Breast epithelium (tissue), 3 donors: Measurements from ENCODE around the gene GRIN3A.

Experiments
- CTCF ChIP-seq, 3 donors: fragments of 450-650 bp; IDR thresholded peaks; one replicate each; pipeline ENCODE4 v1.5.1; 2016 to 2017; ENCODE audit warnings: antibody characterized with exemption in 3 of 3, mild to moderate bottlenecking in 3 of 3, moderate library complexity in 3 of 3
- POLR2AphosphoS5 ChIP-seq, 3 donors: sonication (generic); formaldehyde crosslinking; IDR thresholded peaks; one replicate each; pipeline ENCODE4 v1.6.1; 2017; ENCODE audit warnings: antibody characterized with exemption in 3 of 3

DNA sequence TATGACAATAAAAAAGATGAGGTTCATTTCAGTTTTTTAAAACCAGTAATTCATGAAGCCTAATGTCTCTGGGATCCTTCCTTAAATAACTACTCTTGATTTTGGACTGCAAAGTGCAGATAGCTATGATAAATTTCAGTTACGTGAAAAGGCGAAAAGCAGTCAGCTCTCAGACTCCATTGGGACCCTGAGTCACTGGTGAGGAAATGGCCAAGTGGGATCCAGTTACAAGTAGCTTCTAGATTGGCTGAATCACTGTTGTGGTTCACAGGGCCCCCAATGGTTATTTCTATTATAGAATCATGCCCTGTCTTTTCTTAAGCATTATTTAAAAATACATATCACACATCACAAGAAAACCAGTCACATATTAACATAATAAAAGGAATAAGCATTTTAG, 112.6 kb downstream of the GRIN3A start:
- TF ChIP-seq CTCF (IDR thresholded peaks at IDR 0.05): no peak
- no peak for TF ChIP-seq POLR2AphosphoS5 (IDR thresholded peaks at IDR 0.05)
